Mesendoderm (in vitro differentiated cells): ENCODE data around the gene POMGNT2.

Source experiments
- DNase-seq: peaks from one replicate; pipeline ENCODE4 v3.0.0; 2013
- H2AK5ac ChIP-seq: 2 replicates; pipeline ENCODE4 v1.6.1; 2013; ENCODE audit warnings: low read length, inconsistent platforms
- H2BK120ac ChIP-seq: 2 replicates; pipeline ENCODE4 v1.6.1; 2013; ENCODE audit warnings: low read depth, mild to moderate bottlenecking, low read length, moderate library complexity, mixed read lengths
- H2BK15ac ChIP-seq: replicated peaks from 2 replicates; pipeline ENCODE4 v1.6.1; 2013; ENCODE audit warnings: low read depth, mild to moderate bottlenecking, moderate library complexity
- H2BK5ac ChIP-seq: 2 replicates; pipeline ENCODE4 v1.6.1; 2013; ENCODE audit warnings: low read length, inconsistent platforms
- H3K18ac ChIP-seq: 2 replicates; pipeline ENCODE4 v1.6.1; 2013; ENCODE audit warnings: mild to moderate bottlenecking, low read length, mixed read lengths
- H3K23ac ChIP-seq: one replicate; pipeline ENCODE4 v1.6.1; 2013; ENCODE audit warnings: low read length
- H3K27ac ChIP-seq: 2 replicates; pipeline ENCODE4 v1.5.1; 2013; ENCODE audit warnings: low read depth, mild to moderate bottlenecking, inconsistent platforms, low read length, moderate library complexity
- H3K27me3 ChIP-seq: 2 replicates; pipeline ENCODE4 v1.6.1; 2013; ENCODE audit warnings: low read length, control low read depth, mild to moderate bottlenecking, inconsistent platforms; ENCODE audit not compliant: insufficient read depth, poor library complexity
- H3K36me3 ChIP-seq: 2 replicates; pipeline ENCODE4 v1.6.1; 2013; ENCODE audit warnings: low read length, inconsistent platforms; ENCODE audit not compliant: control insufficient read depth, insufficient read depth
- H3K4ac ChIP-seq: one replicate; pipeline ENCODE4 v1.6.1; 2013; ENCODE audit warnings: low read depth, mild to moderate bottlenecking, low read length, moderate library complexity
- H3K4me1 ChIP-seq: 2 replicates; pipeline ENCODE4 v1.6.1; 2013; ENCODE audit warnings: low read depth, low read length, inconsistent platforms; ENCODE audit not compliant: control insufficient read depth
- H3K4me2 ChIP-seq: 2 replicates; pipeline ENCODE4 v1.6.1; 2013; ENCODE audit warnings: low read length
- H3K4me3 ChIP-seq: 2 replicates; pipeline ENCODE4 v1.5.1; 2013; ENCODE audit warnings: mild to moderate bottlenecking, low read length
- H3K56ac ChIP-seq: one replicate; pipeline ENCODE4 v1.6.1; 2013; ENCODE audit warnings: low read length
- H3K79me1 ChIP-seq: 2 replicates; pipeline ENCODE4 v1.6.1; 2013; ENCODE audit warnings: low read length, inconsistent platforms
- H3K79me2 ChIP-seq: 2 replicates; pipeline ENCODE4 v1.6.1; 2013; ENCODE audit warnings: mild to moderate bottlenecking, low read length; ENCODE audit not compliant: control insufficient read depth, insufficient read depth
- H3K9ac ChIP-seq: 2 replicates; pipeline ENCODE4 v1.6.1; 2013; ENCODE audit warnings: low read length, inconsistent platforms
- H4K5ac ChIP-seq: one replicate; pipeline ENCODE4 v1.6.1; 2013; ENCODE audit warnings: low read length
- H4K8ac ChIP-seq: one replicate; pipeline ENCODE4 v1.6.1; 2013; ENCODE audit warnings: low read depth, mild to moderate bottlenecking, control low read depth, low read length, moderate library complexity
- WGBS: extraction: QIAGEN DNeasy Blood & Tissue Kit; methylation state at CpG from one replicate; pipeline ENCODE4 v1.1.7; 2013; ENCODE audit warnings: low lambda C conversion rate, missing lambda C conversion rate; ENCODE audit not compliant: insufficient coverage; ENCODE audit errors: extremely low coverage; 5-methylcytosine and 5-hydroxymethylcytosine counted together

The POMGNT2 gene

GRCh38 chr3:43077707-43078106 lies 28.2 kb downstream of the POMGNT2 start:
- H3K23ac ChIP-seq: no peak overlapping the region
- H3K4me1 ChIP-seq: no peaks in the 10 kb centered on the region
- H3K27ac ChIP-seq: no peak overlapping the region
- H3K79me2 ChIP-seq: no peaks in the 10 kb centered on the region
- H3K36me3 ChIP-seq: no peaks in the 10 kb centered on the region
- H3K79me1 ChIP-seq: no peaks in the 10 kb centered on the region
- no peak for DNase-seq
- no peak overlapping the region for H2BK5ac ChIP-seq
- no peak overlapping the region for H2BK15ac ChIP-seq
- no peak overlapping the region for H3K18ac ChIP-seq
- H3K4me2 ChIP-seq: no peak overlapping the region
- H4K5ac ChIP-seq: no peak overlapping the region
- H3K9ac ChIP-seq: no peak overlapping the region
- no peak overlapping the region for H3K56ac ChIP-seq
- no peak overlapping the region for H3K4me3 ChIP-seq
- no peak overlapping the region for H2BK120ac ChIP-seq
- no peaks in the 10 kb centered on the region for H3K27me3 ChIP-seq
- no peak overlapping the region for H2AK5ac ChIP-seq
- H4K8ac ChIP-seq: no peak overlapping the region
- no peak overlapping the region for H3K4ac ChIP-seq

DNA sequence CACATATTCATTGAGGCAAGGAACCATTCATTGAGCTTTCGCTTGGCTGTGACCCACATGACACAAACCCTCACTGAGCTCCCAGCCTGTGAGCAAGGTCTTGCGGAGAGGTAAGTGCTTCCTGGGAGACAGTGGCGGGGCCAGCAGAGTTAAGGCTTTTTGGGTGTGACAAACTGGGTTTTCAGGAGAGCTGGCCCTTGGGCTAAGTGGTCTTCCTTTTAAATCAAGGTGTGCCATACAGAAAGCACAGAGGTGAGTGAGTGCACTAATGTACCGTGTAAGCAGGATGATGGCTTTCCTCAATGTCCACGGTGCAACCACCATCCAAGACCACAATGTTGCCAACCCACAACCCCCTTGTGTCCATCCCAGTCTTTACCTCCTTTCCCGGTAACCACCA lies 28.6 kb downstream of the POMGNT2 start:
- Histone ChIP-seq H2BK15ac (no peak overlapping the region), H3K23ac (no peak overlapping the region), H2AK5ac (no peak overlapping the region), H4K5ac (no peak overlapping the region), H3K79me1 (no peaks in the 10 kb centered on the region), H3K27ac (no peak overlapping the region), H3K4me1 (no peaks in the 10 kb centered on the region), H2BK5ac (no peak overlapping the region), H4K8ac (no peak overlapping the region), H3K4me2 (no peak overlapping the region), H3K4ac (no peak overlapping the region), H3K18ac (no peak overlapping the region), H3K79me2 (no peaks in the 10 kb centered on the region), H3K36me3 (no peaks in the 10 kb centered on the region), H2BK120ac (no peak overlapping the region), H3K9ac (no peak overlapping the region), H3K27me3 (no peaks in the 10 kb centered on the region), H3K4me3 (no peak overlapping the region), H3K56ac (no peak overlapping the region)
- WGBS: no CpG with 5 or more reads among the region's 6 CpGs
- no peak for DNase-seq

DNA sequence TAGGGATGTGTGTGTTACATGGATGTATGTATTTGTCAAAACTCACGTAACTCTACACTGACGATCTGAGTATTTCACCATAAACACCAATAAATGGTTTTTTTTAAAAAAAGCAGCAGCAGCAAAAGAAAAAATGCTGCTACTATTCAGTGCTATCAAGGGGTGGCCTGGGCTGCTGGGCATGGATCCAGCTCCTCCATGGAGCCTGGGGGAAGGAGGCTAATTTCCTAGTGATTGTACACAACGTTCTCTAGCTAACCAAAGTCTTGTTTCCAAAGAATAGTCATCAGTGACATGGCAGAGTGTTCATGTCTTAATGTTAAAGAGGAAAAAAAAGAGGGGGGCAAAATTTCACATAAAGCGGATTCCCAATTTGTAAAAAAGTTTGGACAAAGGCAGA lies 29.0 kb downstream of the POMGNT2 start:
- Histone ChIP-seq H3K18ac (no peak overlapping the region), H3K36me3 (no peaks in the 10 kb centered on the region), H3K27me3 (no peaks in the 10 kb centered on the region), H3K4me2 (no peak overlapping the region), H3K4me1 (no peaks in the 10 kb centered on the region), H2AK5ac (no peak overlapping the region), H4K8ac (no peak overlapping the region), H3K79me1 (no peaks in the 10 kb centered on the region), H3K79me2 (no peaks in the 10 kb centered on the region), H2BK15ac (no peak overlapping the region), H3K4me3 (no peak overlapping the region), H3K9ac (no peak overlapping the region), H3K4ac (no peak overlapping the region), H3K56ac (no peak overlapping the region), H4K5ac (no peak overlapping the region), H2BK120ac (no peak overlapping the region), H3K23ac (no peak overlapping the region), H2BK5ac (no peak overlapping the region), H3K27ac (no peak overlapping the region)
- DNase-seq: no peak
- WGBS: no CpG with 5 or more reads among the region's 4 CpGs

DNA sequence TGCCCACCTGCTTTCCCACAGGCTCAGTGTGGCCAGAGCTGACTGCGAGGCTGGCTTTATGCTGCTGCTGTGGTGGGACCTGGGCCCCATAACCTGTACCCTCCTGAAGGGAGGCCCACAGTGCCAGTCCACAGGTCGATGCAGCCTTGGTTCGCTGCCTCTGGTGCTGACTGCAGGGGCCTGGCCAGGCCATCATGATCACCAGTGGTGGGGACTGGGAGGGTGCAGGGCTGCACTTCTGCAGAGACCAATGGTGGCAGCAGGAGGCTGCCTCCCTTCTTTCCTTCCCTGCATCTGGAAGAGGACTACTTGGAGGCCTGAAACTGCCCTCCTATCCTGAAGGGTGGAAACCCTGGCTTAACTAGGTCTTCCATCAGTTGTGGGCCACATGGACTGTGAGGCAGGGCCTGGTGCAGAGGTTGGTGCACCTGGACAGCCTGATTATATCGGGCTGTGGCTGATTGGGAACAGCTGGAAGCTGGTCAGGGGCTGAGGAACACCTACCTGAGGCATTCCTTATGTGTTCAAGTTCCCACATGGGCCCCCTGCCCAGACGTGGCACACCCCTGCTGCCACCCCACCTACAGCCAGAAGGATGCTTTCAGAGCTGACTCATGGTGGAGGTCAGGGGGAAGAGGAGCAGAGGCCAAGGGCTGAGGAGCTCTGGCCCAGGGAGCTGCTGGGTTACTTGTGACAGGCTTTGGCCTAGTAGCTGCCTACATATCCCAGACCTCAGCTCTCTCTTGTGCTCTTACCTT lies 29.8 kb downstream of the POMGNT2 start:
- no peak overlapping the region for H3K4me3 ChIP-seq
- H2AK5ac ChIP-seq: no peak overlapping the region
- H3K9ac ChIP-seq: no peak overlapping the region
- H3K4me1 ChIP-seq: no peaks in the 10 kb centered on the region
- no CpG with 5 or more reads among the region's 5 CpGs for WGBS
- no peak overlapping the region for H2BK15ac ChIP-seq
- H3K79me1 ChIP-seq: no peaks in the 10 kb centered on the region
- no peak overlapping the region for H3K27ac ChIP-seq
- H2BK5ac ChIP-seq: no peak overlapping the region
- H2BK120ac ChIP-seq: no peak overlapping the region
- H3K4ac ChIP-seq: no peak overlapping the region
- H4K5ac ChIP-seq: no peak overlapping the region
- H3K23ac ChIP-seq: no peak overlapping the region
- H4K8ac ChIP-seq: no peak overlapping the region
- no peak overlapping the region for H3K4me2 ChIP-seq
- H3K36me3 ChIP-seq: no peaks in the 10 kb centered on the region
- no peak overlapping the region for H3K56ac ChIP-seq
- H3K18ac ChIP-seq: no peak overlapping the region
- no peaks in the 10 kb centered on the region for H3K79me2 ChIP-seq
- H3K27me3 ChIP-seq: no peaks in the 10 kb centered on the region
- DNase-seq: no peak

- no peaks in the 10 kb centered on the region for H3K36me3 ChIP-seq
- no peak for DNase-seq
- no peak overlapping the region for H3K27ac ChIP-seq
- no peak overlapping the region for H4K5ac ChIP-seq
- no peak overlapping the region for H3K23ac ChIP-seq
- no peak overlapping the region for H3K4me3 ChIP-seq
- H3K18ac ChIP-seq: no peak overlapping the region
- no peak overlapping the region for H2BK5ac ChIP-seq
- H3K4ac ChIP-seq: no peak overlapping the region
- no peaks in the 10 kb centered on the region for H3K4me1 ChIP-seq
- H3K79me1 ChIP-seq: no peaks in the 10 kb centered on the region
- no peaks in the 10 kb centered on the region for H3K27me3 ChIP-seq
- WGBS: no CpG with 5 or more reads among the region's 5 CpGs
- no peak overlapping the region for H2AK5ac ChIP-seq
- no peak overlapping the region for H4K8ac ChIP-seq
- H3K9ac ChIP-seq: no peak overlapping the region
- no peak overlapping the region for H2BK15ac ChIP-seq
- H3K56ac ChIP-seq: no peak overlapping the region
- no peak overlapping the region for H3K4me2 ChIP-seq
- no peaks in the 10 kb centered on the region for H3K79me2 ChIP-seq
- no peak overlapping the region for H2BK120ac ChIP-seq
Measured at GRCh38 chr3:43074901-43075689, 30.8 kb downstream of the POMGNT2 start.
